Liver (tissue), 9 donors: ENCODE data around the gene CTPS1. TPM values are rescaled to one million over a fixed set of nuclear protein-coding genes. Genes with fewer than 3 reads are reported as not detected.

Experiments
- DNase-seq: peaks from one replicate; pipeline ENCODE4 v3.0.0-alpha.2; 2017; ENCODE audit warnings: low spot score
- H3K27ac ChIP-seq, 2 donors: one replicate each; pipeline ENCODE4 v1.7.0; 2013; ENCODE audit warnings: inconsistent platforms in 2 of 2, low read length in 2 of 2, control low read depth in 1 of 2, low read depth in 1 of 2, mild to moderate bottlenecking in 1 of 2
- H3K27me3 ChIP-seq, 4 donors: one replicate each; pipeline versions ENCODE4 v1.6.1 to v1.7.0; 2013; ENCODE audit warnings: low read length in 3 of 4, inconsistent platforms in 1 of 4, mild to moderate bottlenecking in 1 of 4, moderate library complexity in 1 of 4; ENCODE audit not compliant: control insufficient read depth in 4 of 4, insufficient read depth in 4 of 4
- H3K36me3 ChIP-seq, 4 donors: one replicate each; pipeline versions ENCODE4 v1.6.1 to v1.7.0; 2013; ENCODE audit warnings: low read length in 3 of 4, mild to moderate bottlenecking in 3 of 4, low read depth in 1 of 4, moderate library complexity in 1 of 4; ENCODE audit not compliant: control insufficient read depth in 4 of 4, insufficient read depth in 3 of 4
- H3K4me1 ChIP-seq, 4 donors: one replicate each; pipeline versions ENCODE4 v1.6.1 to v1.7.0; 2013; ENCODE audit warnings: low read length in 3 of 4, mild to moderate bottlenecking in 3 of 4, moderate library complexity in 1 of 4; ENCODE audit not compliant: control insufficient read depth in 4 of 4, insufficient read depth in 4 of 4
- H3K4me3 ChIP-seq, 3 donors: one replicate each; pipeline versions ENCODE4 v1.6.1 to v1.7.0; 2013; ENCODE audit warnings: low read length in 3 of 3, control low read depth in 1 of 3, low read depth in 1 of 3, mild to moderate bottlenecking in 1 of 3
- H3K9ac ChIP-seq, 2 donors: one replicate each; pipeline ENCODE4 v1.7.0; 2013; ENCODE audit warnings: low read length in 2 of 2, mild to moderate bottlenecking in 2 of 2, moderate library complexity in 2 of 2, control low read depth in 1 of 2, low read depth in 1 of 2
- H3K9me3 ChIP-seq, 4 donors: one replicate each; pipeline versions ENCODE4 v1.6.1 to v1.7.0; 2013; ENCODE audit warnings: low read length in 3 of 4; ENCODE audit not compliant: control insufficient read depth in 4 of 4
- EGR1 ChIP-seq, 2 donors: IDR thresholded peaks; 2 replicates each; pipeline ENCODE4 v1.6.1; 2016 to 2018; ENCODE audit warnings: antibody characterized with exemption in 2 of 2, low read depth in 2 of 2
- FOXA1 ChIP-seq: IDR thresholded peaks from 2 replicates; pipeline ENCODE4 v1.6.1; 2016; ENCODE audit warnings: antibody characterized with exemption
- FOXA2 ChIP-seq: IDR thresholded peaks from 2 replicates; pipeline ENCODE4 v1.6.1; 2016; ENCODE audit warnings: antibody characterized with exemption
- GABPA ChIP-seq, 2 donors: IDR thresholded peaks in 1 of 2; conservative IDR thresholded peaks in 1 of 2; 2 replicates each; pipeline ENCODE4 v1.6.1; 2016; ENCODE audit warnings: antibody characterized with exemption in 2 of 2, mild to moderate bottlenecking in 1 of 2, moderate library complexity in 1 of 2
- HNF4A ChIP-seq, 2 donors: conservative IDR thresholded peaks; 2 replicates each; pipeline ENCODE4 v1.6.1; 2016; ENCODE audit warnings: antibody characterized with exemption in 2 of 2, mild to moderate bottlenecking in 2 of 2
- HNF4G ChIP-seq: IDR thresholded peaks from 2 replicates; pipeline ENCODE4 v1.6.1; 2016; ENCODE audit warnings: antibody characterized with exemption
- JUND ChIP-seq, 2 donors: IDR thresholded peaks; 2 replicates each; pipeline ENCODE4 v1.6.1; 2016; ENCODE audit warnings: antibody characterized with exemption in 2 of 2
- NR2F2 ChIP-seq: IDR thresholded peaks from 2 replicates; pipeline ENCODE4 v1.6.1; 2016; ENCODE audit warnings: antibody characterized with exemption
- RAD21 ChIP-seq, 2 donors: IDR thresholded peaks; 2 replicates each; pipeline ENCODE4 v1.6.1; 2016; ENCODE audit warnings: antibody characterized with exemption in 2 of 2, mild to moderate bottlenecking in 2 of 2
- RXRA ChIP-seq, 2 donors: IDR thresholded peaks; 2 replicates each; pipeline ENCODE4 v1.6.1; 2017 to 2018; ENCODE audit warnings: antibody characterized with exemption in 2 of 2, mild to moderate bottlenecking in 1 of 2
- SP1 ChIP-seq: IDR thresholded peaks from 2 replicates; pipeline ENCODE4 v1.6.1; 2018; ENCODE audit warnings: antibody characterized with exemption, mild to moderate bottlenecking
- TAF1 ChIP-seq: conservative IDR thresholded peaks from 2 replicates; pipeline ENCODE4 v1.6.1; 2016; ENCODE audit warnings: antibody characterized with exemption, mild to moderate bottlenecking
- YY1 ChIP-seq: IDR thresholded peaks from 2 replicates; pipeline ENCODE4 v1.6.1; 2016; ENCODE audit warnings: antibody characterized with exemption, mild to moderate bottlenecking
- WGBS: extraction: QIAGEN DNeasy Blood & Tissue Kit; methylation state at CpG from one replicate; pipeline ENCODE4 v1.1.7; 2013; 5-methylcytosine and 5-hydroxymethylcytosine counted together
- polyA plus RNA-seq, 2 donors: library from polyadenylated mRNA; stranded (reverse) in 1 of 2; unstranded in 1 of 2; fragments of 200-250 nt in 1 of 2; fragments of >200 nt in 1 of 2; fragmentation: Nextera tagmentation in 1 of 2; extraction: Ambion mirVana in 1 of 2; gene quantifications; one replicate each; pipeline versions ENCODE4 v1.2.1 to v1.2.3, GENCODE V29; 2013 to 2015
- total RNA-seq, 2 donors: library from RNA; depleted of rRNA; stranded (reverse); fragments of >200 nt; gene quantifications; one replicate each; pipeline ENCODE4 v1.2.3, GENCODE V29; 2014
- TF ChIP-seq, protein P1 (sequence below): IDR thresholded peaks from 2 replicates; pipeline ENCODE4 v1.6.1; 2016; ENCODE audit warnings: antibody characterized with exemption
- TF ChIP-seq, protein P2 (sequence below): IDR thresholded peaks from 2 replicates; pipeline ENCODE4 v1.6.1; 2016; ENCODE audit warnings: antibody characterized with exemption
- TF ChIP-seq, protein P3 (sequence below): IDR thresholded peaks from 2 replicates; pipeline ENCODE4 v1.6.1; 2016; ENCODE audit warnings: antibody characterized with exemption, mild to moderate bottlenecking
- TF ChIP-seq, protein P4 (sequence below): fragments of 150-350 bp; IDR thresholded peaks from 2 replicates; pipeline ENCODE4 v1.5.1; 2017; ENCODE audit warnings: improper control_type of control experiment, low read depth, low read length; ENCODE audit not compliant: missing input control
- TF ChIP-seq, protein P5 (sequence below): IDR thresholded peaks from 2 replicates; pipeline ENCODE4 v1.6.1; 2016; ENCODE audit warnings: antibody characterized with exemption
- donor health status: healthy.
- donor health status: healthy.
- donor health status: healthy.
- donor health status: healthy.
- donor health status: healthy.

Gene CTPS1
- total and polyA plus RNA-seq, 4 donors, result 13.6 to 46.9 (median 19.8) TPM

DNA sequence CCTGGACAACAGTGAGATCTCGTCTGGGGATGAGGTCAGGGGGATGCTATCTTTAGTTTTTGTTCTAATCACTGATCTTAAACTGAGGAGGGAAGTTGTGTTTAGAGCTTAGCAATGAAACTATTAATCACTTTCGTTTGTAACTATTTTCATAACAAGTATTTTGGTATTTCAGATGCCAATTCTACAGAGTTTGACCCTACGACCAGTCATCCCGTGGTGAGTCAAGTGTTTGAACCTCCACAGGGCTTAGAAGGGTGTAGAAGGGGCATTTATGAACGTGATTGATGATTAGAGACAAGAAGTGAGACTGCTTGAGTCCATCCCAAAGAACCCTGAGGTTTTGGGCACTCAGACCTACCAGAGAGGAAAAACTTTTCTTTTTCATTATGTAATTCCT, 26.4 kb downstream of the CTPS1 start:
- TF ChIP-seq, protein P1, sequence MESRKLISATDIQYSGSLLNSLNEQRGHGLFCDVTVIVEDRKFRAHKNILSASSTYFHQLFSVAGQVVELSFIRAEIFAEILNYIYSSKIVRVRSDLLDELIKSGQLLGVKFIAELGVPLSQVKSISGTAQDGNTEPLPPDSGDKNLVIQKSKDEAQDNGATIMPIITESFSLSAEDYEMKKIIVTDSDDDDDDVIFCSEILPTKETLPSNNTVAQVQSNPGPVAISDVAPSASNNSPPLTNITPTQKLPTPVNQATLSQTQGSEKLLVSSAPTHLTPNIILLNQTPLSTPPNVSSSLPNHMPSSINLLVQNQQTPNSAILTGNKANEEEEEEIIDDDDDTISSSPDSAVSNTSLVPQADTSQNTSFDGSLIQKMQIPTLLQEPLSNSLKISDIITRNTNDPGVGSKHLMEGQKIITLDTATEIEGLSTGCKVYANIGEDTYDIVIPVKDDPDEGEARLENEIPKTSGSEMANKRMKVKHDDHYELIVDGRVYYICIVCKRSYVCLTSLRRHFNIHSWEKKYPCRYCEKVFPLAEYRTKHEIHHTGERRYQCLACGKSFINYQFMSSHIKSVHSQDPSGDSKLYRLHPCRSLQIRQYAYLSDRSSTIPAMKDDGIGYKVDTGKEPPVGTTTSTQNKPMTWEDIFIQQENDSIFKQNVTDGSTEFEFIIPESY, result no peak
- TF ChIP-seq HNF4A (conservative IDR thresholded peaks at IDR 0.05), result no peak
- TF ChIP-seq, protein P2, sequence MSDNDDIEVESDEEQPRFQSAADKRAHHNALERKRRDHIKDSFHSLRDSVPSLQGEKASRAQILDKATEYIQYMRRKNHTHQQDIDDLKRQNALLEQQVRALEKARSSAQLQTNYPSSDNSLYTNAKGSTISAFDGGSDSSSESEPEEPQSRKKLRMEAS, result no peak
- no peak for TF ChIP-seq FOXA2
- TF ChIP-seq SP1, result no peak
- TF ChIP-seq YY1, result no peak
- TF ChIP-seq GABPA (IDR thresholded peaks at IDR 0.05 in 1 of 2, conservative IDR thresholded peaks at IDR 0.05 in 1 of 2), result no peak
- no peak for TF ChIP-seq RAD21 (IDR thresholded peaks at IDR 0.05)
- TF ChIP-seq EGR1 (IDR thresholded peaks at IDR 0.05; ENCODE audit: low read depth in 2 of 2), result no peak
- no peak for TF ChIP-seq HNF4G
- TF ChIP-seq RXRA (IDR thresholded peaks at IDR 0.05), result no peak
- no peak for TF ChIP-seq JUND (IDR thresholded peaks at IDR 0.05)
- no peak for TF ChIP-seq TAF1
- TF ChIP-seq FOXA1, result no peak
- TF ChIP-seq NR2F2, result no peak
- Histone ChIP-seq H3K36me3 (peaks cover 14 to 87% (median 76%) of the 10 kb centered on the region in 4 donors), H3K27ac (no peak overlapping the region)

DNA sequence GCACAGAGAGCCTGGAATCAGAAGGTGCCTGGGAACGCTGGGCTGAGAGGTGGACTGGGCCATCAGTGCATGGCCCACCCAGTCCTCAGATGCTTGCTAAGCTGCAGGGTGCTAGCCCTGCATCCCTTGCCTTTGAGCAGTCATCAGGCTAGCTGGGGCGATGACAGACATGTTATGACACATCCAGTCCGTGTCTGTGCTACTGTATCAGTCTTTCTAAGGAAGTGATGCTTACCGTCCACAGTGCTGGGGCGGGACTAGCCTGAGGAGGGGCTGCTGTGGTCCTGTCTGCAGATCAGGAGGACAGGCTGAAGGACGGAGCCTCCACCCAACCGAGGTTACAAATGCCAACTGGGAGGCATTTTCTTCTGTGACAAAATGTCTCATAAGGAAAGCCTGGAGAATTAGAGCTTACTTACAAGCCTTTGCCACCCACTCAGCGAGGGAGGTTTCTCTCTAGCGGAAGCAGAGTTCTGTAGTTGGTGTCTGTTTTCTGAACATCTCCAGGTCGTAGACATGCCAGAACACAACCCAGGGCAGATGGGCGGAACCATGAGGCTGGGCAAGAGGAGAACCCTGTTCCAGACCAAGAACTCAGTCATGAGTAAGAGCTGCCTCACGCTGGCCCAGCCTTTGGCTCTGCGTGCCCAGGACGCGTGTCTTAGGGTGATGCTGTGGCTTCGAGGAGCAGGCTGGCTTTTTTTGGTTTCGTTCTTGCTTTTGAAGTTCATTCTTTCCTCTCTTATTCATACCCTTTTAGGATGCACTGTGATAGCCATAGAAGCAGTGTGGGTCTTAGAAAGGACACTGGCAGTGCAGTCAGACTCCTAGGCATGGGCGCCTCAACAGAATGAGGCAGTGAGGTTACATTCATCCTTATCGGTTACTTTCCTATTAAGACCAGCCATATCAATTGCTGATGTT, 27.7 kb downstream of the CTPS1 start:
- Histone ChIP-seq H3K36me3 (peaks cover 14 to 87% (median 79%) of the 10 kb centered on the region in 4 donors), H3K27me3 (no peaks in the 10 kb centered on the region), H3K4me3 (no peak overlapping the region), H3K27ac (no peak overlapping the region), H3K9me3 (no peaks in the 10 kb centered on the region), H3K4me1 (peaks cover 2 to 5% (median 4%) of the 10 kb centered on the region in 4 donors), H3K9ac (no peak overlapping the region)
- no peak for DNase-seq
- WGBS, result 95% methylated on average over 19 of the region's 19 CpGs
- TF ChIP-seq, protein P3, sequence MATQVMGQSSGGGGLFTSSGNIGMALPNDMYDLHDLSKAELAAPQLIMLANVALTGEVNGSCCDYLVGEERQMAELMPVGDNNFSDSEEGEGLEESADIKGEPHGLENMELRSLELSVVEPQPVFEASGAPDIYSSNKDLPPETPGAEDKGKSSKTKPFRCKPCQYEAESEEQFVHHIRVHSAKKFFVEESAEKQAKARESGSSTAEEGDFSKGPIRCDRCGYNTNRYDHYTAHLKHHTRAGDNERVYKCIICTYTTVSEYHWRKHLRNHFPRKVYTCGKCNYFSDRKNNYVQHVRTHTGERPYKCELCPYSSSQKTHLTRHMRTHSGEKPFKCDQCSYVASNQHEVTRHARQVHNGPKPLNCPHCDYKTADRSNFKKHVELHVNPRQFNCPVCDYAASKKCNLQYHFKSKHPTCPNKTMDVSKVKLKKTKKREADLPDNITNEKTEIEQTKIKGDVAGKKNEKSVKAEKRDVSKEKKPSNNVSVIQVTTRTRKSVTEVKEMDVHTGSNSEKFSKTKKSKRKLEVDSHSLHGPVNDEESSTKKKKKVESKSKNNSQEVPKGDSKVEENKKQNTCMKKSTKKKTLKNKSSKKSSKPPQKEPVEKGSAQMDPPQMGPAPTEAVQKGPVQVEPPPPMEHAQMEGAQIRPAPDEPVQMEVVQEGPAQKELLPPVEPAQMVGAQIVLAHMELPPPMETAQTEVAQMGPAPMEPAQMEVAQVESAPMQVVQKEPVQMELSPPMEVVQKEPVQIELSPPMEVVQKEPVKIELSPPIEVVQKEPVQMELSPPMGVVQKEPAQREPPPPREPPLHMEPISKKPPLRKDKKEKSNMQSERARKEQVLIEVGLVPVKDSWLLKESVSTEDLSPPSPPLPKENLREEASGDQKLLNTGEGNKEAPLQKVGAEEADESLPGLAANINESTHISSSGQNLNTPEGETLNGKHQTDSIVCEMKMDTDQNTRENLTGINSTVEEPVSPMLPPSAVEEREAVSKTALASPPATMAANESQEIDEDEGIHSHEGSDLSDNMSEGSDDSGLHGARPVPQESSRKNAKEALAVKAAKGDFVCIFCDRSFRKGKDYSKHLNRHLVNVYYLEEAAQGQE, result no peak
- TF ChIP-seq, protein P4, sequence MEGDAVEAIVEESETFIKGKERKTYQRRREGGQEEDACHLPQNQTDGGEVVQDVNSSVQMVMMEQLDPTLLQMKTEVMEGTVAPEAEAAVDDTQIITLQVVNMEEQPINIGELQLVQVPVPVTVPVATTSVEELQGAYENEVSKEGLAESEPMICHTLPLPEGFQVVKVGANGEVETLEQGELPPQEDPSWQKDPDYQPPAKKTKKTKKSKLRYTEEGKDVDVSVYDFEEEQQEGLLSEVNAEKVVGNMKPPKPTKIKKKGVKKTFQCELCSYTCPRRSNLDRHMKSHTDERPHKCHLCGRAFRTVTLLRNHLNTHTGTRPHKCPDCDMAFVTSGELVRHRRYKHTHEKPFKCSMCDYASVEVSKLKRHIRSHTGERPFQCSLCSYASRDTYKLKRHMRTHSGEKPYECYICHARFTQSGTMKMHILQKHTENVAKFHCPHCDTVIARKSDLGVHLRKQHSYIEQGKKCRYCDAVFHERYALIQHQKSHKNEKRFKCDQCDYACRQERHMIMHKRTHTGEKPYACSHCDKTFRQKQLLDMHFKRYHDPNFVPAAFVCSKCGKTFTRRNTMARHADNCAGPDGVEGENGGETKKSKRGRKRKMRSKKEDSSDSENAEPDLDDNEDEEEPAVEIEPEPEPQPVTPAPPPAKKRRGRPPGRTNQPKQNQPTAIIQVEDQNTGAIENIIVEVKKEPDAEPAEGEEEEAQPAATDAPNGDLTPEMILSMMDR, result no peak
- TF ChIP-seq TAF1, result no peak
- no peak for TF ChIP-seq HNF4A (conservative IDR thresholded peaks at IDR 0.05)
- no peak for TF ChIP-seq EGR1 (IDR thresholded peaks at IDR 0.05; ENCODE audit: low read depth in 2 of 2)
- no peak for TF ChIP-seq SP1
- TF ChIP-seq GABPA (IDR thresholded peaks at IDR 0.05 in 1 of 2, conservative IDR thresholded peaks at IDR 0.05 in 1 of 2), result no peak
- TF ChIP-seq, protein P5, sequence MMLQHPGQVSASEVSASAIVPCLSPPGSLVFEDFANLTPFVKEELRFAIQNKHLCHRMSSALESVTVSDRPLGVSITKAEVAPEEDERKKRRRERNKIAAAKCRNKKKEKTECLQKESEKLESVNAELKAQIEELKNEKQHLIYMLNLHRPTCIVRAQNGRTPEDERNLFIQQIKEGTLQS, result no peak
- no peak for TF ChIP-seq JUND (IDR thresholded peaks at IDR 0.05)
- TF ChIP-seq NR2F2, result no peak
- TF ChIP-seq RXRA (IDR thresholded peaks at IDR 0.05), result no peak
- TF ChIP-seq YY1, result no peak
- no peak for TF ChIP-seq FOXA1

More for the DNA sequence above, 26.4 kb downstream of the CTPS1 start:
- no peak for DNase-seq
- H3K9me3 ChIP-seq, result no peaks in the 10 kb centered on the region
- WGBS, result 87% methylated on average over 5 of the region's 5 CpGs
- H3K9ac ChIP-seq, result no peak overlapping the region
- no peaks in the 10 kb centered on the region for H3K27me3 ChIP-seq
- H3K4me3 ChIP-seq, result no peak overlapping the region
- H3K4me1 ChIP-seq, result peaks cover 2 to 5% (median 4%) of the 10 kb centered on the region in 4 donors
